AG04450 (cell line): ENCODE data around the gene PDE2A. TPM values are rescaled to one million over a fixed set of nuclear protein-coding genes. Genes with fewer than 3 reads are reported as not detected.

Experiments
- CTCF ChIA-PET: fragments of 300-600, 350-600 bp; formaldehyde crosslinking; extraction: SDS; loops from one replicate; lab custom pipeline; 2022; ENCODE audit warnings: antibody characterized with exemption, inconsistent platforms; lab: Charles Lee
- POLR2A ChIA-PET: fragments of 350-600 bp; formaldehyde crosslinking; extraction: SDS; loops from one replicate; lab custom pipeline; 2021; ENCODE audit warnings: antibody characterized with exemption, inconsistent platforms; lab: Yijun Ruan, JAX
- DNase-seq: peaks from one replicate; pipeline ENCODE4 v3.0.0-alpha.2; 2011; ENCODE audit warnings: low read depth, low spot score
- H3K27ac ChIP-seq: one replicate; pipeline ENCODE4 v1.5.1; 2012; ENCODE audit warnings: low read depth, low read length, control low read depth
- H3K27me3 ChIP-seq: one replicate; pipeline ENCODE4 v1.6.0; 2012; ENCODE audit warnings: low read length; ENCODE audit not compliant: control insufficient read depth, insufficient read depth
- H3K4me3 ChIP-seq: 2 replicates; pipeline ENCODE4 v1.5.1; 2011; ENCODE audit warnings: mild to moderate bottlenecking, low read depth, low read length, control low read depth
- H3K9me3 ChIP-seq: 2 replicates; pipeline ENCODE4 v1.5.1; 2012; ENCODE audit warnings: low read length; ENCODE audit not compliant: control insufficient read depth, insufficient read depth
- CTCF ChIP-seq: IDR thresholded peaks from 2 replicates; pipeline ENCODE4 v1.5.1; 2011; ENCODE audit warnings: low read depth, low read length, control low read depth, inconsistent platforms
- polyA plus RNA-seq: library from polyadenylated mRNA; depleted of rRNA; stranded (reverse); fragments of >200 nt; gene quantifications from 2 replicates; pipeline ENCODE4 v1.2.3, GENCODE V29; 2011

The PDE2A gene
- polyA plus RNA-seq, 1 experiment: 0.02 TPM

GRCh38 chr11:72711141-72711540 lies 36.9 kb upstream of the PDE2A start:
- H3K27me3 ChIP-seq: no peaks in the 10 kb centered on the region
- DNase-seq: no peak
- no peak overlapping the region for H3K4me3 ChIP-seq
- CTCF ChIA-PET: no interaction called here
- POLR2A ChIA-PET: no interaction called here
- H3K27ac ChIP-seq: no peak overlapping the region
- TF ChIP-seq CTCF: no peak
- no peaks in the 10 kb centered on the region for H3K9me3 ChIP-seq

- ChIA-PET CTCF (no interaction called here), POLR2A (no interaction called here)
These were observed 36.1 kb upstream of the PDE2A start for GRCh38 chr11:72710278-72710677.

GRCh38 chr11:72709478-72710238 lies 35.4 kb upstream of the PDE2A start:
- no peak for TF ChIP-seq CTCF
- Histone ChIP-seq H3K27me3 (no peaks in the 10 kb centered on the region), H3K9me3 (no peaks in the 10 kb centered on the region; the same call in 1 of the 2 replicates), H3K27ac (no peak overlapping the region), H3K4me3 (no peak overlapping the region)
- ChIA-PET POLR2A (no interaction called here), CTCF (no interaction called here)
- DNase-seq: no peak

More at GRCh38 chr11:72710278-72710677, 36.1 kb upstream of the PDE2A start:
- H3K4me3 ChIP-seq: no peak overlapping the region
- TF ChIP-seq CTCF: no peak
- H3K9me3 ChIP-seq: no peaks in the 10 kb centered on the region; the same call in 1 of the 2 replicates
- H3K27me3 ChIP-seq: no peaks in the 10 kb centered on the region
- H3K27ac ChIP-seq: no peak overlapping the region
- no peak for DNase-seq

GRCh38 chr11:72707032-72707431 lies 32.8 kb upstream of the PDE2A start:
- no peak for DNase-seq
- Histone ChIP-seq H3K4me3 (no peak overlapping the region), H3K9me3 (no peaks in the 10 kb centered on the region; the same call in 1 of the 2 replicates), H3K27me3 (no peaks in the 10 kb centered on the region), H3K27ac (no peak overlapping the region)
- POLR2A ChIA-PET: no interaction called here
- CTCF ChIA-PET: no interaction called here
- TF ChIP-seq CTCF: no peak

- H3K27ac ChIP-seq: no peak overlapping the region
- CTCF ChIA-PET: no interaction called here
- no peak overlapping the region for H3K4me3 ChIP-seq
- DNase-seq: no peak
- no peak for TF ChIP-seq CTCF
- no peaks in the 10 kb centered on the region; the same call in 1 of the 2 replicates for H3K9me3 ChIP-seq
- no peaks in the 10 kb centered on the region for H3K27me3 ChIP-seq
- POLR2A ChIA-PET: no interaction called here
These were observed 32.4 kb upstream of the PDE2A start for GRCh38 chr11:72706579-72706978.
